NCI-H1436 treated with DMSO at 0.1 percent for 48 hours (cell line): Measurements from ENCODE around the gene VDAC1.

Experiments
- DNase-seq: peaks from one replicate; lab custom pipeline; 2025; lab: John Stamatoyannopoulos, UW

VDAC1 gene

GRCh38 chr5:134024811-134025210, 20.0 kb upstream of the VDAC1 start:
- DNase-seq: no peak

- DNase-seq: no peak
These were observed 17.6 kb upstream of the VDAC1 start for GRCh38 chr5:134022333-134022732.

- DNase-seq: no peak
These were observed 15.4 kb upstream of the VDAC1 start for GRCh38 chr5:134020188-134020587.

- DNase-seq: no peak
These were observed 14.9 kb upstream of the VDAC1 start for GRCh38 chr5:134019636-134020035.

- no peak for DNase-seq
These were observed 14.2 kb upstream of the VDAC1 start for GRCh38 chr5:134018986-134019316.

- no peak for DNase-seq
These were observed 13.6 kb upstream of the VDAC1 start for GRCh38 chr5:134018154-134018985.

- no peak for DNase-seq
These were observed 3.5 kb upstream of the VDAC1 start for GRCh38 chr5:134008266-134008749.

- DNase-seq: no peak
These were observed 2.9 kb upstream of the VDAC1 start for GRCh38 chr5:134007581-134008265.

GRCh38 chr5:134006115-134006514, 1.3 kb upstream of the VDAC1 start:
- DNase-seq: no peak

GRCh38 chr5:134005417-134006061, 764 bp upstream of the VDAC1 start:
- no peak for DNase-seq

- no peak for DNase-seq
These were observed 754 bp downstream of the VDAC1 start for GRCh38 chr5:134003817-134004625.

- no peak for DNase-seq
These were observed 1.5 kb downstream of the VDAC1 start for GRCh38 chr5:134003064-134003816.

- no peak for DNase-seq
These were observed 2.6 kb downstream of the VDAC1 start for GRCh38 chr5:134001938-134002731.

- no peak for DNase-seq
These were observed 3.9 kb downstream of the VDAC1 start for GRCh38 chr5:134000696-134001453.

GRCh38 chr5:134000091-134000511, 4.7 kb downstream of the VDAC1 start:
- no peak for DNase-seq

- DNase-seq: no peak
These were observed 6.0 kb downstream of the VDAC1 start for GRCh38 chr5:133998807-133999206.

GRCh38 chr5:133998042-133998441, 6.7 kb downstream of the VDAC1 start:
- DNase-seq: no peak

- DNase-seq: no peak
These were observed 8.0 kb downstream of the VDAC1 start for GRCh38 chr5:133996683-133997252.

- no peak for DNase-seq
These were observed 8.8 kb downstream of the VDAC1 start for GRCh38 chr5:133995883-133996563.
